Measurements from ENCODE around the gene DCST1. TPM values are rescaled to one million over a fixed set of nuclear protein-coding genes. Genes with fewer than 3 reads are reported as not detected.

DCST1 gene
- total and polyA plus RNA-seq, 2 donors (not counting 1 experiment from before 2014, with no cell fraction given), result 0.22 TPM; not detected in 1

GRCh38 chr1:155062702-155063411 is 29.2 kb downstream of the DCST1 start:
- ChIA-PET POLR2A (interaction anchor here (0.9 to 2.4 kb wide), 4 partner anchors 12 to 108 kb away, joined by 3 to 18 read pairs (median 7); partner anchors contain the start of gene ADAM15), CTCF (interaction anchor here (1.0 to 20.2 kb wide), 11 partner anchors 9 to 131 kb away, joined by 3 to 370 read pairs (median 6); partner anchors contain the start of genes ADAM15, EFNA3 and KRTCAP2)
- WGBS (ENCODE audit: insufficient coverage), result 6% methylated on average over 46 of the region's 46 CpGs
- intact Hi-C loops (cut with micrococcal nuclease), result loop anchor here (1.0 to 10.0 kb wide), 10 partner anchors 8 to 1391 kb away; partner anchors contain the start of genes ADAR and ILF2
- DNase-seq, result peak; percentile 79
- peak overlapping the region; percentile 80 for H2AFZ ChIP-seq (ENCODE audit: insufficient read depth, low read depth, low read length, poor library complexity, severe bottlenecking)
- H3K27me3 Mint-ChIP-seq, result no peaks in the 10 kb centered on the region
- peak overlapping the region; percentile 87 for H3K27ac Mint-ChIP-seq
- H4K20me1 ChIP-seq (ENCODE audit: control insufficient read depth, insufficient read depth, low read length, poor library complexity, severe bottlenecking), result peaks cover 38% of the 10 kb centered on the region
- no peak for TF ChIP-seq EZH2 (IDR thresholded peaks at IDR 0.05; ENCODE audit: borderline replicate concordance, insufficient read depth, low read depth, low read length, poor library complexity, severe bottlenecking)
- TF ChIP-seq, protein P1, sequence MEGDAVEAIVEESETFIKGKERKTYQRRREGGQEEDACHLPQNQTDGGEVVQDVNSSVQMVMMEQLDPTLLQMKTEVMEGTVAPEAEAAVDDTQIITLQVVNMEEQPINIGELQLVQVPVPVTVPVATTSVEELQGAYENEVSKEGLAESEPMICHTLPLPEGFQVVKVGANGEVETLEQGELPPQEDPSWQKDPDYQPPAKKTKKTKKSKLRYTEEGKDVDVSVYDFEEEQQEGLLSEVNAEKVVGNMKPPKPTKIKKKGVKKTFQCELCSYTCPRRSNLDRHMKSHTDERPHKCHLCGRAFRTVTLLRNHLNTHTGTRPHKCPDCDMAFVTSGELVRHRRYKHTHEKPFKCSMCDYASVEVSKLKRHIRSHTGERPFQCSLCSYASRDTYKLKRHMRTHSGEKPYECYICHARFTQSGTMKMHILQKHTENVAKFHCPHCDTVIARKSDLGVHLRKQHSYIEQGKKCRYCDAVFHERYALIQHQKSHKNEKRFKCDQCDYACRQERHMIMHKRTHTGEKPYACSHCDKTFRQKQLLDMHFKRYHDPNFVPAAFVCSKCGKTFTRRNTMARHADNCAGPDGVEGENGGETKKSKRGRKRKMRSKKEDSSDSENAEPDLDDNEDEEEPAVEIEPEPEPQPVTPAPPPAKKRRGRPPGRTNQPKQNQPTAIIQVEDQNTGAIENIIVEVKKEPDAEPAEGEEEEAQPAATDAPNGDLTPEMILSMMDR (IDR thresholded peaks at IDR 0.05), result peak; percentile 87
- H3K4me1 Mint-ChIP-seq, result peaks cover 45% of the 10 kb centered on the region
- H3K27ac ChIP-seq (ENCODE audit: low read length in 2 of 2), result no peak overlapping the region
- no peaks in the 10 kb centered on the region for H3K9me3 Mint-ChIP-seq (ENCODE audit: insufficient read depth)
- peak; percentile 24 for ATAC-seq (ENCODE audit: low read depth)
- peaks cover 0 to 3% (median 0%) of the 10 kb centered on the region in 4 experiments for H3K27me3 ChIP-seq (replicated peaks in 1 of 4; ENCODE audit: control extremely low read depth in 1 of 4, control insufficient read depth in 3 of 4, insufficient read depth in 4 of 4, low read length in 3 of 4)
- H3K36me3 ChIP-seq (replicated peaks in 1 of 2; ENCODE audit: control extremely low read depth in 1 of 2, control insufficient read depth in 1 of 2, extremely low read depth in 1 of 2, insufficient read depth in 2 of 2, low read length in 1 of 2), result peaks cover 0 to 12% of the 10 kb centered on the region in 2 experiments
- H3K4me3 ChIP-seq (ENCODE audit: control extremely low read depth in 1 of 5, extremely low read depth in 1 of 5, insufficient read depth in 1 of 5, low read depth in 2 of 5, low read length in 4 of 5), result peak overlapping the region; percentile 68 to 78 (median 74)
- H3K9ac ChIP-seq (ENCODE audit: low read length), result peak overlapping the region; percentile 82
- peaks cover 24% of the 10 kb centered on the region for H3K79me2 ChIP-seq (ENCODE audit: control insufficient read depth, insufficient read depth, low read length)
- peaks cover 27 to 50% of the 10 kb centered on the region in 2 donors for H3K4me1 ChIP-seq (ENCODE audit: control insufficient read depth in 2 of 2, insufficient read depth in 2 of 2, low read length in 2 of 2)
- peak overlapping the region; percentile 96 for H3K4me2 ChIP-seq (replicated peaks; ENCODE audit: low read depth, low read length, poor library complexity, severe bottlenecking)
- H3K9me3 ChIP-seq (ENCODE audit: control extremely low read depth in 1 of 3, control insufficient read depth in 2 of 3, insufficient read depth in 1 of 3, low read length in 2 of 3), result no peaks in the 10 kb centered on the region
- H3K4me3 Mint-ChIP-seq, result peak overlapping the region; percentile 94

Data from B cell (primary cell).